Ectodermal cell (in vitro differentiated cells): ENCODE measurements around the gene CSNK1D.

Experiments
- H3K27ac ChIP-seq: 2 replicates; pipeline ENCODE4 v1.7.0; 2013; ENCODE audit warnings: mild to moderate bottlenecking, low read depth, low read length; ENCODE audit not compliant: insufficient read depth, poor library complexity, severe bottlenecking
- H3K27me3 ChIP-seq: 2 replicates; pipeline ENCODE4 v1.7.0; 2013; ENCODE audit warnings: mild to moderate bottlenecking, low read length; ENCODE audit not compliant: insufficient read depth, control insufficient read depth, poor library complexity, severe bottlenecking
- H3K36me3 ChIP-seq: one replicate; pipeline ENCODE4 v1.7.0; 2013; ENCODE audit warnings: low read length; ENCODE audit not compliant: control insufficient read depth, insufficient read depth
- H3K4me1 ChIP-seq: one replicate; pipeline ENCODE4 v1.7.0; 2013; ENCODE audit warnings: low read length; ENCODE audit not compliant: control insufficient read depth, insufficient read depth
- H3K4me3 ChIP-seq: 2 replicates; pipeline ENCODE4 v1.7.0; 2013; ENCODE audit warnings: low read depth, low read length, control low read depth; ENCODE audit not compliant: insufficient read depth
- H3K9me3 ChIP-seq: 2 replicates; pipeline ENCODE4 v1.7.0; 2013; ENCODE audit warnings: mild to moderate bottlenecking, low read length, moderate library complexity; ENCODE audit not compliant: control insufficient read depth
- WGBS, 2 experiments: methylation state at CpG; one replicate each; pipeline ENCODE4 v1.1.7; 2013; ENCODE audit warnings: missing lambda C conversion rate in 2 of 2; 5-methylcytosine and 5-hydroxymethylcytosine counted together

Gene CSNK1D

DNA sequence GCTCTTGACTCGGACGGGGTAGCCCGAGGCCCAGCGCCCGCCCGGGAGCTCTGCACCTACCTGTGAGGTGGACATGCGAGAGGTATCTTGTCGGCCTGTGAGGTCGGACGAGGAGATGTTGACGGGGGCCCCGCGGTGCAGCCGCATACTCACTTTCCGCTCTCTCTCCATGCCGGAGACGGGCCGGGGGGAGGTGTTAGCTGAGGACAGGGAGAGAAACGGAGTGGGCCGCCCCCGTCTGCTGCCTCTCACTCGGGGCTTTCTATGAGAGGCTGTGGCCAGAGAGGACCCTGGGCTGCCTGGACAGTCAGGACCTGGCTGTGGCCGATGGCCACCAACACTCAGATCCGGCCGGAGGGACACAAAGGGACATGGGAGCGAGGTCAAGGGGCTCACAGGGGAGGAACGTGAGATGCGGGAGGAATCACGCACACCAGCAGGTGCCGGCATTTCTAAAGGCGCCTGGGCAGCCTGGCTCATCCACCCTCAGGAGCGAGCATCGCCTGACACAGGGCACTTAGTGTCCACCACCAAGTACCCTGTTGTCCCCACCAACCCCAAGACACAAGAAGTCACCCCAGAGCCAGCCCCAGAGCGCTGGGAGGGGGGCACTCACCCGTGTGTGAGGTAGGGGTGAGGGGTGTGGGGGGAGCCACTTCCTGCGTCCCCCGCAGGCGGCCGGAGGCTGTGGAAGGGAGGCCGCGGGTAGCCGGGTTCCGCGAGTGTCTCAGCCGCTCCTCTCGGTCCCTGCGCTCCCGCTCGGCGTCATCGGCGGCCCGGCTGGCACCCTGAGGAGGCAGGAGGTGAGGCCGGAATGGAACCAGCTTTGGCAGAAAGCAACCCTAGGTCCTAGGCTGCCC, 24.5 kb downstream of the CSNK1D start:
- peaks cover 89% of the 10 kb centered on the region for H3K36me3 ChIP-seq
- H3K4me3 ChIP-seq, result no peak overlapping the region
- H3K4me1 ChIP-seq, result no peaks in the 10 kb centered on the region
- no peaks in the 10 kb centered on the region for H3K27me3 ChIP-seq
- no peak overlapping the region for H3K27ac ChIP-seq
- 96% methylated on average over 54 of the region's 54 CpGs for WGBS, 2 experiments
- no peaks in the 10 kb centered on the region for H3K9me3 ChIP-seq

DNA sequence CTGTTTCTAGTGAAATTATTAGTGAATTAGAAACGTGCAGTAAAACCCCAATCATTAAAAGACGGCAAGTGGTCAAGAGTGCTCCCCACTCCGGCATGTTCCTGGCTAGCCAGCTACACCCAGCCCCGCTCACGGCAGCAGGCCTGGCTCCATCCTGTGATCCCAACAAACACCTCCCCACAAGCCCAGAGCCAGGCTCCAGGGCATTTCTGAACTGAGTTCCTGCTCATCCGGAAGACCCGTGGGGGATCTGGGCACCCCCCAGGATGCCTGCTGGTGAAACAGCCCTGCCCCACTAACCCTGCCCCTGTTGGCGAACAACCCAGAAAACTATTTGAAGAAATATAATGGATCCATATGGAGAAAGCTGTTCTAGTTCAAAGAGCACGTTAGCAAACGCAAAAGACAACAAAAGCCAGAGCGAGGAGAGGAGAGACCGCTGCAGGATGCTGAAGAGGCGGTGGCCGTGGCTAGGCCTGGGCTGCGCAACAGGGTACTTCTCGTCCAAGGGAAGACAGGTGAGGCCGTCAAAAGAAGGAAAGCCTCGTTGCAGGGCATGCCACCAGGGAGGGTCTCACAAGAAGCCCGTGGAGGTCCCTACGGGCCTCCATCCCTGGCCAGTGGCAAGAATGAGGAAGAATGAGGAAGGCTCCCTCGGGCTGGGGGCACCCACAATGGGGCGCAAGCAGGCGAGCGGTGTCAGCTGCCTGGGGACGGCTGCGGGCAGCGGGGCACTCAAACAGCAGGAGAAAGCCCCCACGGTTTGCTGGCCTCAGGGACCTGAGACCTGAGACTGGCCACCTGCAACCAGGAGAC, 25.4 kb downstream of the CSNK1D start:
- Histone ChIP-seq H3K4me1 (no peaks in the 10 kb centered on the region), H3K27ac (no peak overlapping the region), H3K9me3 (no peaks in the 10 kb centered on the region), H3K36me3 (peaks cover 93% of the 10 kb centered on the region), H3K27me3 (no peaks in the 10 kb centered on the region), H3K4me3 (no peak overlapping the region)
- WGBS, 2 experiments, result 94 to 97% methylated on average over 28 of the region's 28 CpGs

GRCh38 chr17:82247182-82247823, 26.2 kb downstream of the CSNK1D start:
- no peaks in the 10 kb centered on the region for H3K27me3 ChIP-seq
- peaks cover 91% of the 10 kb centered on the region for H3K36me3 ChIP-seq
- H3K4me3 ChIP-seq, result no peak overlapping the region
- H3K27ac ChIP-seq, result no peak overlapping the region
- WGBS, 2 experiments, result 93 to 95% methylated on average over 22 of the region's 22 CpGs
- H3K9me3 ChIP-seq, result no peaks in the 10 kb centered on the region
- no peaks in the 10 kb centered on the region for H3K4me1 ChIP-seq

DNA sequence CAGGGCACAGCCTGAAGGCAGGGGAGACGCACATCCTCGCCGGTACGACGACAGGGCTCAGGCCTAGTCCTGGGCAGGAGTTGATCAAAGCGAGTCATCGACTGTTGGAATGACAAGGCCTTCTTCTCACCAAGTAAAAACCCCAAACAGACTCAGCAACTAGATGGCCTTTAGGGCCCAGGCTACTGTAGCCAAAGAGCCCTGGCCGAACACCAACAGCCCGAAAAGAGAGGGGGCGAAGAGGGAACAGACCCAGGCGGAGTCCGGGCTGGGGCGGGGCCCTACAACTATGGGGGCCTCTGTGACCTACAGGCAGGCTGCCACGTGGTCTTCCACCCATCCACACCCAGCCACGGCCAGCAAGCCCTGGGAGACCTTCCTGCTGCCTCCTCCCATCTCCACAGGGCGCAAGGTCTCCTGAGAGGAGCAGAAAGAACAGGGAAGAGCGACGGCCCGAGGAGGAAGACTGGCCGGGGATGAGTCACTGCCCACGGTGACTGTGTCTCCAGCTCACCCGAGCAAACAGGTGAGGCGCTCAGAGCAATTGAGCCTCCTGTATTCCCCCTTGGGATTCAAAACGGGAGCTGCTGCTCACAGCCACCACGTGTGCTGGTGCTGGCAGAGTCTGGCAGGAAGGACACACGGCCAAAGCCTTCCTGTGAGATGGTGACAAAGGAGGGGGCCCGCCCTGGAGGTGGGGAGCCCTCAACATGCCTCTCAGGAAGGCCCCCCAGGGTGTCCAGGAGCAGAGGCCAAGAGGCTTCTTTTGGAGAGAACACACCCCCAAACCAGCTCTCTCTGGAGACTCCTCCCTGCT, 26.9 kb downstream of the CSNK1D start:
- Histone ChIP-seq H3K36me3 (peaks cover 84% of the 10 kb centered on the region), H3K9me3 (no peaks in the 10 kb centered on the region), H3K27me3 (no peaks in the 10 kb centered on the region), H3K27ac (no peak overlapping the region), H3K4me1 (no peaks in the 10 kb centered on the region), H3K4me3 (no peak overlapping the region)
- WGBS, 2 experiments, result 94% methylated on average over 27 of the region's 27 CpGs

DNA sequence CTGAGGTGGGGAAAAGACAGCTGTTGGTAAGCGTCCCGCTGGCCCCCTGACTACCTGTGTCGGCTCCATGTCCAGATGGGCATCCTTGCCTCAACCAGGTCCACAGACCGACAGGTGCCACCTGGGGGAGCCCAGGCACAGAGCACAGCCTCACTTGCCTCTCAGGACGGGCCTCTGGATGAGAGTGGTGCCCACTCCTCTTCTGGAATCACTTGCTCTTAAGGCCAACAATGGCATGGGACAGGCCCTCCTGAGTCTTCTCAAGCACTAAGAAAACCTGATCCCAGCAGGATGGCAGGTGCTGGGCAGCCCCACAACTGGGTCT, 27.5 kb downstream of the CSNK1D start:
- no peak overlapping the region for H3K27ac ChIP-seq
- H3K27me3 ChIP-seq, result no peaks in the 10 kb centered on the region
- no peaks in the 10 kb centered on the region for H3K4me1 ChIP-seq
- 92 to 97% methylated on average over 5 of the region's 5 CpGs for whole genome bisulfite sequencing, 2 experiments
- no peaks in the 10 kb centered on the region for H3K9me3 ChIP-seq
- H3K4me3 ChIP-seq, result no peak overlapping the region
- peaks cover 80% of the 10 kb centered on the region for H3K36me3 ChIP-seq

DNA sequence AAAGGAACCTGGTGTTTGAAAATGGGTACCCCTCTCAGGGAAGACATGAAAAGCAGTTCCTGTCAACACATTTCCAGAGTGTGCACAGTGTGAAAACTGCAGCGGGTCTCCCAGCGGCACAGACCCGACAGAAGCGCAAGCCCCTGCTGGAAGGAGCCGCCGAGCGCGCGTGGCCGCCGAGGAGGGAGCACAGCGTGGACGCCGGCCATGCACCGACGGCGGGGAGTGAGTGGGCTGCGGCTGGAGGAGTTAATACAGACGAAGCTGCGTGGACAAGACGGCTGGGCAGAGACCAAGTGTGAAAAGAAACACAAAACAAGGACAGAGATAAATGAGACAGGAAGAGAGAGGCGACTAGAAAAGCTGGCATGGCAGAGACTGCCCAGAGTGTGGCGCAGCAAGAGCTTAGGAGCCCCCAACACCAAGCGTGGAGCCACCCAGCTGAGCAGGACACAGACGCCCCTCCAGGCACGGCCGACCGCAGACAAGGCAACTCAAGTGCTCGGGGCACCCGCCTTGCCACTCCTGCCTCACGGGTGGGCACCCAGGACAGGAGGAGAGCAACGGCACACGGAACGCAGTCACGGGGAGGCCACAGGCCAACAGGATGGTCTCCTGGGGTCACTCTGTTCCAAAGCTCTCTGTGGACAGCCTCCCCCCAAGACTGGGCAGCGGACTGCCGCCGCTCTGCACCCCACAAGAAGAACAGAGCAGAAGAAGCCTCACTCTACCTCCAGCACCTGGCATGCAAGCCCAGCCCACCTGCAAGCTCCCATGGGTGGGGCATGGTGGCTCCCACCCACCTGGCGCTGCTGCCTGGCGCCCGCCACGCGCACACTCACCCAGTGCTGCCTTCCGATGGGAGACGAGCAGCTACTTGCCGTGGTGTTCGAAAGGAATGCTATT, 28.1 kb downstream of the CSNK1D start:
- no peaks in the 10 kb centered on the region for H3K27me3 ChIP-seq
- no peak overlapping the region for H3K4me3 ChIP-seq
- no peaks in the 10 kb centered on the region for H3K4me1 ChIP-seq
- 97% methylated on average over 47 of the region's 47 CpGs for WGBS, 2 experiments
- H3K36me3 ChIP-seq, result peaks cover 75% of the 10 kb centered on the region
- H3K27ac ChIP-seq, result no peak overlapping the region
- H3K9me3 ChIP-seq, result no peaks in the 10 kb centered on the region

GRCh38 chr17:82244413-82245133, 28.9 kb downstream of the CSNK1D start:
- Histone ChIP-seq H3K27me3 (no peaks in the 10 kb centered on the region), H3K9me3 (no peaks in the 10 kb centered on the region), H3K36me3 (peaks cover 67% of the 10 kb centered on the region), H3K4me1 (no peaks in the 10 kb centered on the region), H3K27ac (no peak overlapping the region), H3K4me3 (no peak overlapping the region)
- WGBS, 2 experiments, result 94 to 95% methylated on average over 39 of the region's 39 CpGs

GRCh38 chr17:82243648-82244412, 29.7 kb downstream of the CSNK1D start:
- Histone ChIP-seq H3K27ac (no peak overlapping the region), H3K9me3 (no peaks in the 10 kb centered on the region), H3K36me3 (peaks cover 59% of the 10 kb centered on the region), H3K27me3 (no peaks in the 10 kb centered on the region), H3K4me1 (no peaks in the 10 kb centered on the region), H3K4me3 (no peak overlapping the region)
- whole genome bisulfite sequencing, 2 experiments, result 95 to 96% methylated on average over 19 of the region's 19 CpGs
